K562 (cell line): ENCODE results near the gene CDS1. TPM values are rescaled to one million over a fixed set of nuclear protein-coding genes. Genes with fewer than 3 reads are reported as not detected.

ENCODE experiments used
- ATAC-seq: fragments of 200-7000 bp; cut with Tn5 transposase; 3 replicates; pipeline ENCODE4 v1.9.1; 2020; ENCODE audit warnings: moderate library complexity
- BruUV-seq: library from RNA; stranded (reverse); fragments of 400-500 nt; replicated peaks from 2 replicates; lab custom pipeline; 2021; lab: Mats Ljungman, UMichigan
- CTCF ChIA-PET: fragments of 300-600 bp; formaldehyde crosslinking; extraction: SDS; loops from one replicate; lab custom pipeline; 2021; ENCODE audit warnings: low intra/inter-chr PET ratio; lab: Yijun Ruan, JAX
- POLR2A ChIA-PET: fragments of 300-600, 350-650 bp; sonication (Branson Sonifier 250); formaldehyde crosslinking; extraction: SDS; loops from one replicate; lab custom pipeline; 2021; ENCODE audit warnings: antibody characterized with exemption, inconsistent platforms; lab: Yijun Ruan, JAX
- DNase-seq, 4 experiments: peaks; one replicate each; pipeline versions ENCODE4 v3.0.0 to v3.0.0-alpha.2; 2011 to 2018; ENCODE audit warnings: low spot score in 3 of 4, mixed read lengths in 3 of 4; ENCODE audit errors: extremely low read depth in 1 of 4
- FAIRE-seq: peaks from 2 replicates; lab custom pipeline; 2011; peaks lifted over from hg19 to GRCh38; lab: Jason Lieb, UNC
- H2AFZ ChIP-seq: 2 replicates; pipeline ENCODE4 v1.6.0; 2011; ENCODE audit warnings: low read depth, low read length, control low read depth, inconsistent platforms
- H3K27ac ChIP-seq: fragments of 200-600 bp; 3 replicates; pipeline ENCODE4 v1.8.0; 2011; ENCODE audit warnings: low read depth, mild to moderate bottlenecking, control low read depth, inconsistent platforms, low read length, moderate library complexity, mixed read lengths; ENCODE audit errors: extremely low read depth
- H3K27me3 ChIP-seq, 2 experiments: fragments of 300-600 bp in 1 of 2; 2 replicates in 1 of 2; 3 replicates in 1 of 2; pipeline versions ENCODE4 v1.6.0 to v1.8.0; 2011; ENCODE audit warnings: inconsistent platforms in 2 of 2, low read length in 2 of 2, mild to moderate bottlenecking in 1 of 2, mixed read lengths in 1 of 2, moderate library complexity in 1 of 2; ENCODE audit not compliant: control insufficient read depth in 2 of 2, insufficient read depth in 2 of 2
- H3K36me3 ChIP-seq: fragments of 300-600 bp; 3 replicates; pipeline ENCODE4 v1.8.0; 2011; ENCODE audit warnings: mild to moderate bottlenecking, low read length, inconsistent platforms; ENCODE audit not compliant: control insufficient read depth, insufficient read depth
- H3K4me1 ChIP-seq, 2 experiments: fragments of 200-600 bp in 1 of 2; replicated peaks in 1 of 2; 2 replicates in 1 of 2; 3 replicates in 1 of 2; pipeline versions ENCODE4 v1.5.1 to v1.8.0; 2011; ENCODE audit warnings: inconsistent platforms in 2 of 2, low read length in 2 of 2, mild to moderate bottlenecking in 1 of 2, mixed read lengths in 1 of 2, moderate library complexity in 1 of 2; ENCODE audit not compliant: control insufficient read depth in 2 of 2, insufficient read depth in 2 of 2
- H3K4me2 ChIP-seq: 2 replicates; pipeline ENCODE4 v1.6.1; 2011; ENCODE audit warnings: low read length, control low read depth, inconsistent platforms, mixed read lengths; ENCODE audit not compliant: insufficient read depth
- H3K4me3 ChIP-seq: fragments of 200-600 bp; sonication (generic), shearing (Covaris generic); 2 replicates; pipeline ENCODE4 v1.5.1; 2016; ENCODE audit warnings: control low read depth, inconsistent platforms
- H3K79me2 ChIP-seq: fragments of 200-600 bp; 3 replicates; pipeline ENCODE4 v1.8.0; 2011; ENCODE audit warnings: low read length, inconsistent platforms; ENCODE audit not compliant: control insufficient read depth, insufficient read depth
- H3K9ac ChIP-seq, 2 experiments: 2 replicates each; pipeline versions ENCODE4 v1.6.0 to v1.6.1; 2011; ENCODE audit warnings: low read depth in 2 of 2, low read length in 2 of 2, control low read depth in 1 of 2, inconsistent platforms in 1 of 2, mild to moderate bottlenecking in 1 of 2, mixed read lengths in 1 of 2; ENCODE audit not compliant: insufficient read depth in 1 of 2
- H3K9me1 ChIP-seq: one replicate; pipeline ENCODE4 v1.6.0; 2011; ENCODE audit warnings: inconsistent platforms, mild to moderate bottlenecking, low read length, moderate library complexity; ENCODE audit not compliant: control insufficient read depth, insufficient read depth
- H3K9me3 ChIP-seq: replicated peaks from 2 replicates; pipeline ENCODE4 v1.5.1; 2011; ENCODE audit warnings: low read depth, low read length, inconsistent platforms; ENCODE audit not compliant: control insufficient read depth, insufficient read depth
- H4K20me1 ChIP-seq: replicated peaks from 2 replicates; pipeline ENCODE4 v1.6.1; 2011; ENCODE audit warnings: low read length, inconsistent platforms, mixed read lengths; ENCODE audit not compliant: control insufficient read depth, insufficient read depth
- CTCF ChIP-seq, 3 experiments: IDR thresholded peaks in 2 of 3; conservative IDR thresholded peaks in 1 of 3; 2 replicates each; pipeline ENCODE4 v1.5.1; 2011 to 2012; ENCODE audit warnings: low read length in 3 of 3, mild to moderate bottlenecking in 3 of 3, control low read depth in 2 of 3, improper control_type of control experiment in 1 of 3, inconsistent platforms in 1 of 3, low read depth in 1 of 3, mixed read lengths in 1 of 3, moderate library complexity in 1 of 3; ENCODE audit not compliant: insufficient read depth in 2 of 3
- FOXA3 ChIP-seq, 2 experiments: fragments of 450-650 bp in 1 of 2; sonication (generic) in 1 of 2; formaldehyde crosslinking; IDR thresholded peaks in 1 of 2; conservative IDR thresholded peaks in 1 of 2; 2 replicates each; pipeline versions ENCODE4 v1.4.0 to v1.8.0; 2020 to 2022; ENCODE audit warnings: mild to moderate bottlenecking in 2 of 2, missing genetic modification reagents in 1 of 2
- MBD1 ChIP-seq: fragments of 250-450 bp; sonication (Bioruptor Pico); IDR thresholded peaks from 2 replicates; pipeline ENCODE4 v1.8.0; 2022; ENCODE audit warnings: inconsistent platforms
- NFIX ChIP-seq: fragments of 250-450 bp; sonication (Bioruptor Pico); IDR thresholded peaks from 2 replicates; pipeline ENCODE4 v1.4.0; 2020; ENCODE audit warnings: low read depth, mild to moderate bottlenecking, moderate library complexity
- PHTF2 ChIP-seq: fragments of 250-450 bp; sonication (Bioruptor Pico); IDR thresholded peaks from 2 replicates; pipeline ENCODE4 v1.5.0; 2021; ENCODE audit warnings: mild to moderate bottlenecking
- POLR2H ChIP-seq: IDR thresholded peaks from 2 replicates; pipeline ENCODE4 v1.6.1; 2016; ENCODE audit warnings: missing genetic modification characterization, low read depth, mild to moderate bottlenecking, control low read depth, missing compliant biosample characterization, moderate library complexity
- RAD51 ChIP-seq: fragments of 450-650 bp; IDR thresholded peaks from 2 replicates; pipeline ENCODE4 v1.7.1; 2016; ENCODE audit warnings: low read depth, mild to moderate bottlenecking, borderline replicate concordance
- RB1 ChIP-seq: fragments of 450-650 bp; IDR thresholded peaks from 2 replicates; pipeline ENCODE4 v1.6.1; 2017; ENCODE audit warnings: low read depth, mild to moderate bottlenecking
- SIRT6 ChIP-seq: IDR thresholded peaks from one replicate; pipeline ENCODE4 v1.6.1; 2012; ENCODE audit warnings: low read depth, mild to moderate bottlenecking, control low read depth, inconsistent platforms, low read length, moderate library complexity
- TAF15 ChIP-seq: fragments of 200-400 bp; formaldehyde crosslinking; IDR thresholded peaks from 2 replicates; pipeline ENCODE4 v1.6.1; 2017; ENCODE audit warnings: mild to moderate bottlenecking, low read depth, low read length, moderate library complexity
- TEAD1 ChIP-seq, 2 experiments: fragments of 450-650 bp in 1 of 2; sonication (generic) in 1 of 2; formaldehyde crosslinking; IDR thresholded peaks; 2 replicates each; pipeline versions ENCODE4 v1.4.0 to v1.8.0; 2020 to 2022; ENCODE audit warnings: mild to moderate bottlenecking in 2 of 2, missing genetic modification reagents in 1 of 2
- TEAD2 ChIP-seq: fragments of 450-650 bp; IDR thresholded peaks from 2 replicates; pipeline ENCODE4 v1.6.1; 2016; ENCODE audit warnings: missing genetic modification characterization, control low read depth, missing compliant biosample characterization
- TFAP4 ChIP-seq: sonication (generic); formaldehyde crosslinking; IDR thresholded peaks from 2 replicates; pipeline ENCODE4 v1.8.0; 2022; ENCODE audit warnings: missing genetic modification reagents, mild to moderate bottlenecking, moderate library complexity, borderline replicate concordance
- TFE3 ChIP-seq: fragments of 450-650 bp; formaldehyde crosslinking; IDR thresholded peaks from 2 replicates; pipeline ENCODE4 v1.4.0; 2020; ENCODE audit warnings: mild to moderate bottlenecking, mixed read lengths
- TRIM28 ChIP-seq: fragments of 450-650 bp; IDR thresholded peaks from 2 replicates; pipeline ENCODE4 v1.6.1; 2017
- ZNF316 ChIP-seq: fragments of 450-650 bp; IDR thresholded peaks from 2 replicates; pipeline ENCODE4 v1.6.1; 2016
- ZNF586 ChIP-seq: fragments of 450-650 bp; formaldehyde crosslinking; conservative IDR thresholded peaks from 2 replicates; pipeline ENCODE4 v1.4.0; 2020; ENCODE audit warnings: mild to moderate bottlenecking, moderate library complexity
- WGBS: fragments of 100-300 bp; shearing (Covaris generic); methylation state at CpG from one replicate; pipeline ENCODE4 v1.1.6; 2016; ENCODE audit warnings: low coverage, mixed read lengths; ENCODE audit not compliant: insufficient coverage; ENCODE audit errors: missing lambda C conversion rate; 5-methylcytosine and 5-hydroxymethylcytosine counted together
- in situ Hi-C: fragments of 300-500 bp; cut with MboI; formaldehyde crosslinking; loops from 4 replicates; pipeline ENCODE4 v1.15.0; 2018; ENCODE audit warnings: inconsistent platforms, mixed read lengths
- intact Hi-C: fragments of 100-400 bp; cut with micrococcal nuclease; formaldehyde crosslinking; loops from 2 replicates; pipeline ENCODE4 v1.14.2; 2022
- polyA plus RNA-seq, 8 experiments: library from polyadenylated mRNA; depleted of rRNA in 4 of 8; stranded (reverse) in 5 of 8; unstranded in 3 of 8; fragments of >200 nt; fragmentation: Nextera tagmentation in 2 of 8; fragmentation: Illumina TruSeq in 1 of 8; extraction: Ambion mirVana in 2 of 8; extraction: Trizol in 1 of 8; gene quantifications; 2 replicates each; pipeline versions ENCODE4 v1.2.1 to v1.2.3, GENCODE V29; 2011 to 2014; ENCODE audit warnings: inconsistent platforms in 1 of 8, missing spikeins in 1 of 8
- total RNA-seq, 7 experiments: library from RNA; depleted of rRNA in 6 of 7; stranded (reverse); fragments of >200 nt in 6 of 7; fragmentation: Illumina TruSeq in 2 of 7; extraction: Trizol in 2 of 7; gene quantifications; 2 replicates each; pipeline versions ENCODE4 v1.2.1 to v1.2.3, GENCODE V29; 2011 to 2021; ENCODE audit warnings: low replicate concordance in 1 of 7

Gene CDS1
- total and polyA plus RNA-seq, 9 of the 15 experiments (the other 6 are each of a cell fraction or from before 2014, with no cell fraction given) = 0.04 to 0.42 (median 0.15) TPM

- no peaks in the 10 kb centered on the region for H3K79me2 ChIP-seq
- in situ Hi-C loops = no loop called here
- H2AFZ ChIP-seq = no peak overlapping the region
- POLR2A ChIA-PET = no interaction called here
- no peak overlapping the region for H3K4me3 ChIP-seq
- intact Hi-C loops = no loop called here
- H3K9me1 ChIP-seq = no peaks in the 10 kb centered on the region
- no peaks in the 10 kb centered on the region for H3K4me1 ChIP-seq
- DNase-seq (no peak), FAIRE-seq (no peak), ATAC-seq (no peak)
- no peak overlapping the region for H3K9ac ChIP-seq
- TF ChIP-seq TRIM28 = no peak
- no peak for TF ChIP-seq SIRT6
- TF ChIP-seq TAF15 = no peak
- no peak for TF ChIP-seq NFIX (CRISPR knock-in tag)
- TF ChIP-seq RAD51 = no peak
- no peak for TF ChIP-seq TEAD2 (tag)
- no peak for TF ChIP-seq POLR2H (tag)
- TF ChIP-seq FOXA3 (CRISPR knock-in tag; conservative IDR thresholded peaks at IDR 0.05 in 1 of 2, IDR thresholded peaks at IDR 0.05 in 1 of 2) = no peak
- TF ChIP-seq ZNF316 = no peak
- TF ChIP-seq MBD1 (CRISPR knock-in tag) = no peak
- no peak for TF ChIP-seq TFAP4 (CRISPR knock-in tag)
- no peak for TF ChIP-seq TEAD1 (CRISPR knock-in tag; IDR thresholded peaks at IDR 0.05)
- TF ChIP-seq RB1 = no peak
- TF ChIP-seq TFE3 = no peak
- TF ChIP-seq ZNF586 (CRISPR knock-in tag) = no peak
- no peak for TF ChIP-seq PHTF2 (CRISPR knock-in tag)
- TF ChIP-seq CTCF (IDR thresholded peaks at IDR 0.05 in 2 of 3, conservative IDR thresholded peaks at IDR 0.05 in 1 of 3; ENCODE audit: insufficient read depth in 2 of 3, low read depth in 1 of 3, low read length in 3 of 3) = no peak
- no peak overlapping the region for H3K4me2 ChIP-seq
- H4K20me1 ChIP-seq = no peaks in the 10 kb centered on the region
- H3K9me3 ChIP-seq = no peaks in the 10 kb centered on the region
- no TSS peak for BruUV-seq
- no peaks in the 10 kb centered on the region; a peak in 1 of 5 replicates for H3K27me3 ChIP-seq
- CTCF ChIA-PET = no interaction called here
- WGBS = 0% methylated on average over 1 of the region's 1 CpG
- no peaks in the 10 kb centered on the region for H3K36me3 ChIP-seq
- no peak overlapping the region for H3K27ac ChIP-seq
These were observed 40.0 kb downstream of the CDS1 start for GRCh38 chr4:84622959-84623358.
